Activated CD4-positive, alpha-beta T cell treated with anti-CD3 and anti-CD28 coated beads, Interleukin-2, amount 10 ng/mL, durations not matched to agents 7 days and 5 days (primary cell): Measurements from ENCODE around the gene UNC5C. TPM values are rescaled to one million over a fixed set of nuclear protein-coding genes. Genes with fewer than 3 reads are reported as not detected.

Source experiments
- CTCF ChIA-PET: fragments of 350-600 bp; sonication (Branson Sonifier 250); formaldehyde crosslinking; loops from one replicate; lab custom pipeline; 2021; ENCODE audit warnings: antibody characterized with exemption; lab: Charles Lee
- POLR2A ChIA-PET: fragments of 350-600 bp; sonication (Branson Sonifier 250); formaldehyde crosslinking; loops from one replicate; lab custom pipeline; 2021; ENCODE audit warnings: antibody characterized with exemption; lab: Charles Lee
- DNase-seq: peaks from one replicate; pipeline ENCODE4 v3.0.0-alpha.2; 2020
- H3K27ac Mint-ChIP-seq: one replicate; pipeline ENCODE4 v1.8.0; 2021; ENCODE audit warnings: mild to moderate bottlenecking, moderate library complexity, mixed read lengths
- H3K27me3 Mint-ChIP-seq: one replicate; pipeline ENCODE4 v1.8.0; 2021; ENCODE audit warnings: mixed read lengths
- H3K36me3 Mint-ChIP-seq: one replicate; pipeline ENCODE4 v1.8.0; 2021; ENCODE audit warnings: low read depth, mixed read lengths
- H3K4me1 Mint-ChIP-seq: one replicate; pipeline ENCODE4 v1.8.0; 2021; ENCODE audit warnings: mixed read lengths
- H3K4me3 Mint-ChIP-seq: one replicate; pipeline ENCODE4 v1.8.0; 2021; ENCODE audit warnings: mild to moderate bottlenecking, moderate library complexity, mixed read lengths
- H3K9me3 Mint-ChIP-seq: one replicate; pipeline ENCODE4 v1.8.0; 2021; ENCODE audit warnings: mixed read lengths
- total RNA-seq, 2 experiments: library from RNA; stranded (reverse); gene quantifications; one replicate each; pipeline ENCODE4 v1.2.3, GENCODE V29; 2021

The UNC5C gene
- total RNA-seq, 2 experiments from 2014 or later, result not detected

- H3K27ac Mint-ChIP-seq, result no peak overlapping the region
- H3K27me3 Mint-ChIP-seq, result no peaks in the 10 kb centered on the region
- peaks cover 2% of the 10 kb centered on the region for H3K4me1 Mint-ChIP-seq
- CTCF ChIA-PET, result no interaction called here
- no peaks in the 10 kb centered on the region for H3K9me3 Mint-ChIP-seq
- H3K4me3 Mint-ChIP-seq, result no peak overlapping the region
- no peak for DNase-seq
- H3K36me3 Mint-ChIP-seq, result no peaks in the 10 kb centered on the region
- POLR2A ChIA-PET, result no interaction called here
Observed at GRCh38 chr4:95360906-95361695, 187.7 kb downstream of the UNC5C start.

GRCh38 chr4:95360256-95360903, 188.4 kb downstream of the UNC5C start:
- ChIA-PET POLR2A (no interaction called here), CTCF (no interaction called here)
- Mint-ChIP-seq H3K9me3 (no peaks in the 10 kb centered on the region), H3K4me3 (no peak overlapping the region), H3K27ac (no peak overlapping the region), H3K4me1 (peaks cover 2% of the 10 kb centered on the region), H3K27me3 (no peaks in the 10 kb centered on the region), H3K36me3 (no peaks in the 10 kb centered on the region)
- no peak for DNase-seq

GRCh38 chr4:95358421-95358820, 190.4 kb downstream of the UNC5C start:
- Mint-ChIP-seq H3K4me3 (no peak overlapping the region), H3K9me3 (no peaks in the 10 kb centered on the region), H3K27ac (no peak overlapping the region), H3K36me3 (no peaks in the 10 kb centered on the region), H3K4me1 (peaks cover 2% of the 10 kb centered on the region), H3K27me3 (no peaks in the 10 kb centered on the region)
- DNase-seq, result no peak
- CTCF ChIA-PET, result interaction anchor here (0.6 kb wide), 1 partner anchor 751 kb away, joined by 4 read pairs; no protein-coding TSS in a partner anchor
- POLR2A ChIA-PET, result no interaction called here

- Mint-ChIP-seq H3K27me3 (no peaks in the 10 kb centered on the region), H3K36me3 (no peaks in the 10 kb centered on the region), H3K27ac (no peak overlapping the region), H3K4me1 (no peaks in the 10 kb centered on the region), H3K4me3 (no peak overlapping the region), H3K9me3 (no peaks in the 10 kb centered on the region)
- no peak for DNase-seq
- ChIA-PET CTCF (no interaction called here), POLR2A (no interaction called here)
Observed at GRCh38 chr4:95355021-95355420, 193.8 kb downstream of the UNC5C start.

- POLR2A ChIA-PET, result no interaction called here
- Mint-ChIP-seq H3K4me3 (no peak overlapping the region), H3K36me3 (no peaks in the 10 kb centered on the region)
Observed at GRCh38 chr4:95348418-95348817, 200.4 kb downstream of the UNC5C start.

GRCh38 chr4:95343235-95343634, 205.5 kb downstream of the UNC5C start:
- Mint-ChIP-seq H3K36me3 (no peaks in the 10 kb centered on the region), H3K27ac (no peak overlapping the region), H3K27me3 (peaks cover 3% of the 10 kb centered on the region), H3K4me1 (no peaks in the 10 kb centered on the region), H3K9me3 (peaks cover 11% of the 10 kb centered on the region), H3K4me3 (no peak overlapping the region)
- no peak for DNase-seq
- POLR2A ChIA-PET, result no interaction called here
- CTCF ChIA-PET, result no interaction called here

More at GRCh38 chr4:95348418-95348817, 200.4 kb downstream of the UNC5C start:
- Mint-ChIP-seq H3K27me3 (peaks cover 2% of the 10 kb centered on the region), H3K27ac (no peak overlapping the region), H3K4me1 (no peaks in the 10 kb centered on the region), H3K9me3 (peaks cover 11% of the 10 kb centered on the region)
- no peak for DNase-seq
- CTCF ChIA-PET, result no interaction called here

- H3K9me3 Mint-ChIP-seq, result peaks cover 7% of the 10 kb centered on the region
- H3K36me3 Mint-ChIP-seq, result no peaks in the 10 kb centered on the region
- DNase-seq, result no peak
- H3K27me3 Mint-ChIP-seq, result peaks cover 2% of the 10 kb centered on the region
- ChIA-PET CTCF (no interaction called here), POLR2A (interaction anchor here (0.7 kb wide), 1 partner anchor 432 kb away, joined by 3 read pairs; no protein-coding TSS in a partner anchor)
- H3K4me3 Mint-ChIP-seq, result no peak overlapping the region
- no peaks in the 10 kb centered on the region for H3K4me1 Mint-ChIP-seq
- no peak overlapping the region for H3K27ac Mint-ChIP-seq
Observed at GRCh38 chr4:95340191-95340590, 208.6 kb downstream of the UNC5C start.

- no peak overlapping the region for H3K27ac Mint-ChIP-seq
- ChIA-PET CTCF (no interaction called here), POLR2A (no interaction called here)
- H3K9me3 Mint-ChIP-seq, result no peaks in the 10 kb centered on the region
- H3K4me3 Mint-ChIP-seq, result no peak overlapping the region
- no peaks in the 10 kb centered on the region for H3K4me1 Mint-ChIP-seq
- H3K27me3 Mint-ChIP-seq, result no peaks in the 10 kb centered on the region
- DNase-seq, result no peak
- H3K36me3 Mint-ChIP-seq, result no peaks in the 10 kb centered on the region
Observed at GRCh38 chr4:95325665-95326064, 223.1 kb downstream of the UNC5C start.

GRCh38 chr4:95319169-95319568, 229.6 kb downstream of the UNC5C start:
- Mint-ChIP-seq H3K27ac (no peak overlapping the region), H3K4me1 (no peaks in the 10 kb centered on the region), H3K9me3 (no peaks in the 10 kb centered on the region), H3K27me3 (no peaks in the 10 kb centered on the region), H3K36me3 (no peaks in the 10 kb centered on the region), H3K4me3 (no peak overlapping the region)
- ChIA-PET CTCF (interaction anchor here (0.6 kb wide), 1 partner anchor 226 kb away, joined by 4 read pairs; no protein-coding TSS in a partner anchor), POLR2A (no interaction called here)
- DNase-seq, result no peak

GRCh38 chr4:95318483-95318882, 230.3 kb downstream of the UNC5C start:
- CTCF ChIA-PET, result no interaction called here
- no peak overlapping the region for H3K4me3 Mint-ChIP-seq
- no peak for DNase-seq
- no peaks in the 10 kb centered on the region for H3K27me3 Mint-ChIP-seq
- no peak overlapping the region for H3K27ac Mint-ChIP-seq
- no peaks in the 10 kb centered on the region for H3K36me3 Mint-ChIP-seq
- H3K9me3 Mint-ChIP-seq, result no peaks in the 10 kb centered on the region
- POLR2A ChIA-PET, result no interaction called here
- H3K4me1 Mint-ChIP-seq, result no peaks in the 10 kb centered on the region

GRCh38 chr4:95318044-95318443, 230.7 kb downstream of the UNC5C start:
- ChIA-PET POLR2A (no interaction called here), CTCF (no interaction called here)
- no peak for DNase-seq
- Mint-ChIP-seq H3K9me3 (no peaks in the 10 kb centered on the region), H3K27ac (no peak overlapping the region), H3K4me3 (no peak overlapping the region), H3K36me3 (no peaks in the 10 kb centered on the region), H3K4me1 (no peaks in the 10 kb centered on the region), H3K27me3 (no peaks in the 10 kb centered on the region)

GRCh38 chr4:95317085-95317793, 231.5 kb downstream of the UNC5C start:
- Mint-ChIP-seq H3K9me3 (no peaks in the 10 kb centered on the region), H3K4me1 (no peaks in the 10 kb centered on the region), H3K27ac (no peak overlapping the region), H3K27me3 (no peaks in the 10 kb centered on the region), H3K36me3 (no peaks in the 10 kb centered on the region), H3K4me3 (no peak overlapping the region)
- DNase-seq, result no peak
- ChIA-PET CTCF (no interaction called here), POLR2A (no interaction called here)

GRCh38 chr4:95314573-95314972, 234.2 kb downstream of the UNC5C start:
- Mint-ChIP-seq H3K27me3 (no peaks in the 10 kb centered on the region), H3K4me1 (no peaks in the 10 kb centered on the region), H3K27ac (no peak overlapping the region), H3K36me3 (no peaks in the 10 kb centered on the region), H3K9me3 (no peaks in the 10 kb centered on the region), H3K4me3 (no peak overlapping the region)
- no peak for DNase-seq
- POLR2A ChIA-PET, result no interaction called here
- CTCF ChIA-PET, result no interaction called here
